K562 (cell line): ENCODE data around the gene ADARB2. TPM values are rescaled to one million over a fixed set of nuclear protein-coding genes. Genes with fewer than 3 reads are reported as not detected.

Experiments used
- ATAC-seq: fragments of 200-7000 bp; cut with Tn5 transposase; 3 replicates; pipeline ENCODE4 v1.9.1; 2020; ENCODE audit warnings: moderate library complexity
- BruUV-seq: library from RNA; stranded (reverse); fragments of 400-500 nt; replicated peaks from 2 replicates; lab custom pipeline; 2021; lab: Mats Ljungman, UMichigan
- CTCF ChIA-PET: fragments of 300-600 bp; formaldehyde crosslinking; extraction: SDS; loops from one replicate; lab custom pipeline; 2021; ENCODE audit warnings: low intra/inter-chr PET ratio; lab: Yijun Ruan, JAX
- POLR2A ChIA-PET: fragments of 300-600, 350-650 bp; sonication (Branson Sonifier 250); formaldehyde crosslinking; extraction: SDS; loops from one replicate; lab custom pipeline; 2021; ENCODE audit warnings: antibody characterized with exemption, inconsistent platforms; lab: Yijun Ruan, JAX
- DNase-seq, 4 experiments: peaks; one replicate each; pipeline versions ENCODE4 v3.0.0 to v3.0.0-alpha.2; 2011 to 2018; ENCODE audit warnings: low spot score in 3 of 4, mixed read lengths in 3 of 4; ENCODE audit errors: extremely low read depth in 1 of 4
- FAIRE-seq: peaks from 2 replicates; lab custom pipeline; 2011; peaks lifted over from hg19 to GRCh38; lab: Jason Lieb, UNC
- H2AFZ ChIP-seq: 2 replicates; pipeline ENCODE4 v1.6.0; 2011; ENCODE audit warnings: low read depth, low read length, control low read depth, inconsistent platforms
- H3K27ac ChIP-seq: fragments of 200-600 bp; 3 replicates; pipeline ENCODE4 v1.8.0; 2011; ENCODE audit warnings: low read depth, mild to moderate bottlenecking, control low read depth, inconsistent platforms, low read length, moderate library complexity, mixed read lengths; ENCODE audit errors: extremely low read depth
- H3K27me3 ChIP-seq, 2 experiments: fragments of 300-600 bp in 1 of 2; 2 replicates in 1 of 2; 3 replicates in 1 of 2; pipeline versions ENCODE4 v1.6.0 to v1.8.0; 2011; ENCODE audit warnings: inconsistent platforms in 2 of 2, low read length in 2 of 2, mild to moderate bottlenecking in 1 of 2, mixed read lengths in 1 of 2, moderate library complexity in 1 of 2; ENCODE audit not compliant: control insufficient read depth in 2 of 2, insufficient read depth in 2 of 2
- H3K36me3 ChIP-seq: fragments of 300-600 bp; 3 replicates; pipeline ENCODE4 v1.8.0; 2011; ENCODE audit warnings: mild to moderate bottlenecking, low read length, inconsistent platforms; ENCODE audit not compliant: control insufficient read depth, insufficient read depth
- H3K4me1 ChIP-seq, 2 experiments: fragments of 200-600 bp in 1 of 2; replicated peaks in 1 of 2; 2 replicates in 1 of 2; 3 replicates in 1 of 2; pipeline versions ENCODE4 v1.5.1 to v1.8.0; 2011; ENCODE audit warnings: inconsistent platforms in 2 of 2, low read length in 2 of 2, mild to moderate bottlenecking in 1 of 2, mixed read lengths in 1 of 2, moderate library complexity in 1 of 2; ENCODE audit not compliant: control insufficient read depth in 2 of 2, insufficient read depth in 2 of 2
- H3K4me2 ChIP-seq: 2 replicates; pipeline ENCODE4 v1.6.1; 2011; ENCODE audit warnings: low read length, control low read depth, inconsistent platforms, mixed read lengths; ENCODE audit not compliant: insufficient read depth
- H3K4me3 ChIP-seq: fragments of 200-600 bp; sonication (generic), shearing (Covaris generic); 2 replicates; pipeline ENCODE4 v1.5.1; 2016; ENCODE audit warnings: control low read depth, inconsistent platforms
- H3K79me2 ChIP-seq: fragments of 200-600 bp; 3 replicates; pipeline ENCODE4 v1.8.0; 2011; ENCODE audit warnings: low read length, inconsistent platforms; ENCODE audit not compliant: control insufficient read depth, insufficient read depth
- H3K9ac ChIP-seq, 2 experiments: 2 replicates each; pipeline versions ENCODE4 v1.6.0 to v1.6.1; 2011; ENCODE audit warnings: low read depth in 2 of 2, low read length in 2 of 2, control low read depth in 1 of 2, inconsistent platforms in 1 of 2, mild to moderate bottlenecking in 1 of 2, mixed read lengths in 1 of 2; ENCODE audit not compliant: insufficient read depth in 1 of 2
- H3K9me1 ChIP-seq: one replicate; pipeline ENCODE4 v1.6.0; 2011; ENCODE audit warnings: inconsistent platforms, mild to moderate bottlenecking, low read length, moderate library complexity; ENCODE audit not compliant: control insufficient read depth, insufficient read depth
- H3K9me3 ChIP-seq: replicated peaks from 2 replicates; pipeline ENCODE4 v1.5.1; 2011; ENCODE audit warnings: low read depth, low read length, inconsistent platforms; ENCODE audit not compliant: control insufficient read depth, insufficient read depth
- H4K20me1 ChIP-seq: replicated peaks from 2 replicates; pipeline ENCODE4 v1.6.1; 2011; ENCODE audit warnings: low read length, inconsistent platforms, mixed read lengths; ENCODE audit not compliant: control insufficient read depth, insufficient read depth
- CGGBP1 ChIP-seq: fragments of 250-450 bp; sonication (Bioruptor Pico); IDR thresholded peaks from 2 replicates; pipeline ENCODE4 v1.9.0; 2021; ENCODE audit warnings: mild to moderate bottlenecking
- DIDO1 ChIP-seq: fragments of 450-650 bp; IDR thresholded peaks from 2 replicates; pipeline ENCODE4 v1.6.1; 2016; ENCODE audit warnings: low read depth, missing biosample characterization, missing genetic modification characterization
- ETV5 ChIP-seq: sonication (generic); formaldehyde crosslinking; IDR thresholded peaks from 2 replicates; pipeline ENCODE4 v1.4.0; 2020; ENCODE audit warnings: low read depth, mild to moderate bottlenecking, missing genetic modification reagents
- FUS ChIP-seq: fragments of 200-400 bp; formaldehyde crosslinking; optimal IDR thresholded peaks from 2 replicates; pipeline ENCODE3; 2017; ENCODE audit warnings: low read depth, low read length
- HDAC3 ChIP-seq: fragments of 450-650 bp; IDR thresholded peaks from 2 replicates; pipeline ENCODE4 v1.6.1; 2018; ENCODE audit warnings: borderline replicate concordance, mild to moderate bottlenecking, moderate library complexity; ENCODE audit not compliant: partially characterized antibody
- PTTG1 ChIP-seq: fragments of 450-650 bp; IDR thresholded peaks from 2 replicates; pipeline ENCODE4 v1.6.1; 2016; ENCODE audit warnings: low read depth, mild to moderate bottlenecking, missing genetic modification characterization, missing compliant biosample characterization
- SMARCA4 ChIP-seq: fragments of 450-650 bp; IDR thresholded peaks from 2 replicates; pipeline ENCODE4 v1.6.1; 2016
- TAL1 ChIP-seq: fragments of 450-650 bp; IDR thresholded peaks from 2 replicates; pipeline ENCODE4 v1.6.1; 2016; ENCODE audit warnings: mild to moderate bottlenecking
- ZBTB49 ChIP-seq: sonication (generic); formaldehyde crosslinking; IDR thresholded peaks from 2 replicates; pipeline ENCODE4 v1.8.0; 2022; ENCODE audit warnings: missing genetic modification reagents, mild to moderate bottlenecking, borderline replicate concordance
- WGBS: fragments of 100-300 bp; shearing (Covaris generic); methylation state at CpG from one replicate; pipeline ENCODE4 v1.1.6; 2016; ENCODE audit warnings: low coverage, mixed read lengths; ENCODE audit not compliant: insufficient coverage; ENCODE audit errors: missing lambda C conversion rate; 5-methylcytosine and 5-hydroxymethylcytosine counted together
- in situ Hi-C: fragments of 300-500 bp; cut with MboI; formaldehyde crosslinking; loops from 4 replicates; pipeline ENCODE4 v1.15.0; 2018; ENCODE audit warnings: inconsistent platforms, mixed read lengths
- intact Hi-C: fragments of 100-400 bp; cut with micrococcal nuclease; formaldehyde crosslinking; loops from 2 replicates; pipeline ENCODE4 v1.14.2; 2022
- polyA plus RNA-seq, 8 experiments: library from polyadenylated mRNA; depleted of rRNA in 4 of 8; stranded (reverse) in 5 of 8; unstranded in 3 of 8; fragments of >200 nt; fragmentation: Nextera tagmentation in 2 of 8; fragmentation: Illumina TruSeq in 1 of 8; extraction: Ambion mirVana in 2 of 8; extraction: Trizol in 1 of 8; gene quantifications; 2 replicates each; pipeline versions ENCODE4 v1.2.1 to v1.2.3, GENCODE V29; 2011 to 2014; ENCODE audit warnings: inconsistent platforms in 1 of 8, missing spikeins in 1 of 8
- total RNA-seq, 7 experiments: library from RNA; depleted of rRNA in 6 of 7; stranded (reverse); fragments of >200 nt in 6 of 7; fragmentation: Illumina TruSeq in 2 of 7; extraction: Trizol in 2 of 7; gene quantifications; 2 replicates each; pipeline versions ENCODE4 v1.2.1 to v1.2.3, GENCODE V29; 2011 to 2021; ENCODE audit warnings: low replicate concordance in 1 of 7

The ADARB2 gene
- total and polyA plus RNA-seq, 9 of the 15 experiments (the other 6 are each of a cell fraction or from before 2014, with no cell fraction given) = not detected

GRCh38 chr10:1605999-1606940 is 131.1 kb downstream of the ADARB2 start (continued):
- TF ChIP-seq ZBTB49 (CRISPR knock-in tag) (no peak), SMARCA4 (no peak), TAL1 (no peak), CGGBP1 (CRISPR knock-in tag) (no peak), HDAC3 (no peak), DIDO1 (tag) (no peak)

- ATAC-seq (no peak), DNase-seq (no peak), FAIRE-seq (no peak)
- in situ Hi-C loops (no loop called here), intact Hi-C loops (no loop called here)
- Histone ChIP-seq H3K27ac (no peak overlapping the region), H3K36me3 (no peaks in the 10 kb centered on the region), H4K20me1 (no peaks in the 10 kb centered on the region; the same call in 1 of the 2 replicates), H3K79me2 (no peaks in the 10 kb centered on the region), H3K9ac (no peak overlapping the region), H3K9me1 (no peaks in the 10 kb centered on the region), H3K9me3 (no peaks in the 10 kb centered on the region), H3K4me1 (no peaks in the 10 kb centered on the region), H2AFZ (no peak overlapping the region), H3K4me2 (no peak overlapping the region), H3K4me3 (no peak overlapping the region), H3K27me3 (peaks cover 12 to 63% of the 10 kb centered on the region in 2 experiments; a peak in 4 of 5 replicates)
- ChIA-PET CTCF (no interaction called here), POLR2A (interaction anchor here (0.7 kb wide), 1 partner anchor 125 kb away, joined by 3 read pairs; no protein-coding TSS in a partner anchor)
- BruUV-seq = no TSS peak
- 0% methylated on average over 5 of the region's 5 CpGs for WGBS
- TF ChIP-seq ETV5 (no peak), PTTG1 (no peak), FUS (no peak)
Measured at GRCh38 chr10:1605121-1605520, 132.2 kb downstream of the ADARB2 start.
